HL-60 (cell line): ENCODE results near the gene SLC23A3.

Experiments
- DNase-seq, 2 experiments: peaks; one replicate each; pipeline ENCODE4 v3.0.0-alpha.2; 2010 to 2020; ENCODE audit warnings: low read depth in 1 of 2, low spot score in 1 of 2
- H3K27ac ChIP-seq: fragments of 250-450 bp; sonication (Bioruptor Pico); replicated peaks from 2 replicates; pipeline ENCODE4 v1.5.1; 2020; ENCODE audit warnings: mild to moderate bottlenecking, moderate library complexity
- H3K27me3 ChIP-seq: fragments of 250-450 bp; sonication (Bioruptor Pico); 2 replicates; pipeline ENCODE4 v1.5.1; 2021; ENCODE audit warnings: mild to moderate bottlenecking, moderate library complexity; ENCODE audit not compliant: insufficient read depth, poor library complexity, severe bottlenecking
- H3K4me3 ChIP-seq: replicated peaks from 2 replicates; pipeline ENCODE4 v1.5.1; 2011; ENCODE audit warnings: mild to moderate bottlenecking, control low read depth, low read length; ENCODE audit not compliant: insufficient read depth
- GABPA ChIP-seq: IDR thresholded peaks from 2 replicates; pipeline ENCODE4 v1.6.1; 2012; ENCODE audit warnings: low read depth
- POLR2AphosphoS5 ChIP-seq: IDR thresholded peaks from 2 replicates; pipeline ENCODE4 v1.6.1; 2012; ENCODE audit warnings: low read depth
- SPI1 ChIP-seq: IDR thresholded peaks from 2 replicates; pipeline ENCODE4 v1.6.1; 2012; ENCODE audit warnings: low read depth, mild to moderate bottlenecking, borderline replicate concordance
- TF ChIP-seq, protein P1 (sequence below): IDR thresholded peaks from one replicate; pipeline ENCODE4 v1.5.1; 2011; ENCODE audit warnings: low read length, control low read depth, inconsistent platforms; ENCODE audit not compliant: insufficient read depth
- TF ChIP-seq, protein P2 (sequence below): IDR thresholded peaks from 2 replicates; pipeline ENCODE4 v1.6.1; 2012; ENCODE audit warnings: low read depth; ENCODE audit not compliant: insufficient replicate concordance

Gene SLC23A3

DNA sequence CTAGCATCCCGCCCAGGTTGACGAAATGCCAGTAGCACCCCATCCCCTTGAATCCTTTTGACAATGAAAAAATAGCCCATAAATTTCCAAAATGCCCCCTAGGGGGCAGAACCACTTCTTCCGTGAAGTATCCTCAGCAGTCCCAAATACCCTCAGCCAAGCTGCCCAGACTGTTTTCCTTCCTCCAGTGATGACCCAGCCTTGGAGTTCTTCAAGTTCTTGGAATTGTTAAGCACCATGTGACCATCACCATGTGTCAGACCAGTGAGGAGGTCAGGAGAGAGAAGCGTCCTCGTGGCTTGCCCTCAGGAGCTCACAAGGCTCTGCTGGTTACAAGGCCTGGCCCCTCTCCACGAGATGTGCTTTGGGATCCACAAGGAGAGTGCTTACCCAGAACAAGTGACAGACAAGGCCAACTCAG, 1.4 kb upstream of the SLC23A3 start:
- Histone ChIP-seq H3K27ac (no peak overlapping the region), H3K27me3 (no peaks in the 10 kb centered on the region), H3K4me3 (no peak overlapping the region)
- DNase-seq = peak in 1 of 2 experiments; percentile 46
- 0 out of 2 replicates have a peak, but pooled peaks have one; percentile 31 for TF ChIP-seq POLR2AphosphoS5
- TF ChIP-seq, protein P1, sequence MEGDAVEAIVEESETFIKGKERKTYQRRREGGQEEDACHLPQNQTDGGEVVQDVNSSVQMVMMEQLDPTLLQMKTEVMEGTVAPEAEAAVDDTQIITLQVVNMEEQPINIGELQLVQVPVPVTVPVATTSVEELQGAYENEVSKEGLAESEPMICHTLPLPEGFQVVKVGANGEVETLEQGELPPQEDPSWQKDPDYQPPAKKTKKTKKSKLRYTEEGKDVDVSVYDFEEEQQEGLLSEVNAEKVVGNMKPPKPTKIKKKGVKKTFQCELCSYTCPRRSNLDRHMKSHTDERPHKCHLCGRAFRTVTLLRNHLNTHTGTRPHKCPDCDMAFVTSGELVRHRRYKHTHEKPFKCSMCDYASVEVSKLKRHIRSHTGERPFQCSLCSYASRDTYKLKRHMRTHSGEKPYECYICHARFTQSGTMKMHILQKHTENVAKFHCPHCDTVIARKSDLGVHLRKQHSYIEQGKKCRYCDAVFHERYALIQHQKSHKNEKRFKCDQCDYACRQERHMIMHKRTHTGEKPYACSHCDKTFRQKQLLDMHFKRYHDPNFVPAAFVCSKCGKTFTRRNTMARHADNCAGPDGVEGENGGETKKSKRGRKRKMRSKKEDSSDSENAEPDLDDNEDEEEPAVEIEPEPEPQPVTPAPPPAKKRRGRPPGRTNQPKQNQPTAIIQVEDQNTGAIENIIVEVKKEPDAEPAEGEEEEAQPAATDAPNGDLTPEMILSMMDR = peak; percentile 70
- TF ChIP-seq SPI1 = no peak

DNA sequence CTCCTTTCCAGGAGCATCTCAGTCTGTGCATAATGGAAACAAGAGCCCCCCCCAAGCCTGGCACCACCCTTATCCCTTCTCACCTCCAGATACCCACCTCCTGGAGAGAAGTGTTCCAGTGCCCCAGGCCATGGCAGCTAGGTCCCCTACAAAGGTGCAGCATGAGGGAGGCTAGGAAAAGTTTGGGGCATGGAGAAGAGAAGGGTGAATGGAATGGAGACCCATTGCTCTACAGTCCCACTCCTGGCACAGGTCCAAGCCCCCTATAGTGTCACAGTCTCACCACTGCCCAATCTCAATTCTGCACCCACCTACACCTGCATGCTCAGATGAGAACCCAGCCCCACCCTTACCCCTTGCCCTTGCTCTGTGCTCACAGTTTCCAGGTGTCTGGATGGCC, 897 bp downstream of the SLC23A3 start:
- TF ChIP-seq, protein P1 = no peak
- TF ChIP-seq SPI1 (no peak), POLR2AphosphoS5 (no peak), GABPA (no peak)
- TF ChIP-seq, protein P2, sequence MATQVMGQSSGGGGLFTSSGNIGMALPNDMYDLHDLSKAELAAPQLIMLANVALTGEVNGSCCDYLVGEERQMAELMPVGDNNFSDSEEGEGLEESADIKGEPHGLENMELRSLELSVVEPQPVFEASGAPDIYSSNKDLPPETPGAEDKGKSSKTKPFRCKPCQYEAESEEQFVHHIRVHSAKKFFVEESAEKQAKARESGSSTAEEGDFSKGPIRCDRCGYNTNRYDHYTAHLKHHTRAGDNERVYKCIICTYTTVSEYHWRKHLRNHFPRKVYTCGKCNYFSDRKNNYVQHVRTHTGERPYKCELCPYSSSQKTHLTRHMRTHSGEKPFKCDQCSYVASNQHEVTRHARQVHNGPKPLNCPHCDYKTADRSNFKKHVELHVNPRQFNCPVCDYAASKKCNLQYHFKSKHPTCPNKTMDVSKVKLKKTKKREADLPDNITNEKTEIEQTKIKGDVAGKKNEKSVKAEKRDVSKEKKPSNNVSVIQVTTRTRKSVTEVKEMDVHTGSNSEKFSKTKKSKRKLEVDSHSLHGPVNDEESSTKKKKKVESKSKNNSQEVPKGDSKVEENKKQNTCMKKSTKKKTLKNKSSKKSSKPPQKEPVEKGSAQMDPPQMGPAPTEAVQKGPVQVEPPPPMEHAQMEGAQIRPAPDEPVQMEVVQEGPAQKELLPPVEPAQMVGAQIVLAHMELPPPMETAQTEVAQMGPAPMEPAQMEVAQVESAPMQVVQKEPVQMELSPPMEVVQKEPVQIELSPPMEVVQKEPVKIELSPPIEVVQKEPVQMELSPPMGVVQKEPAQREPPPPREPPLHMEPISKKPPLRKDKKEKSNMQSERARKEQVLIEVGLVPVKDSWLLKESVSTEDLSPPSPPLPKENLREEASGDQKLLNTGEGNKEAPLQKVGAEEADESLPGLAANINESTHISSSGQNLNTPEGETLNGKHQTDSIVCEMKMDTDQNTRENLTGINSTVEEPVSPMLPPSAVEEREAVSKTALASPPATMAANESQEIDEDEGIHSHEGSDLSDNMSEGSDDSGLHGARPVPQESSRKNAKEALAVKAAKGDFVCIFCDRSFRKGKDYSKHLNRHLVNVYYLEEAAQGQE = no peak
- DNase-seq = no peak
- no peak overlapping the region for H3K27ac ChIP-seq
- H3K27me3 ChIP-seq = no peaks in the 10 kb centered on the region
- H3K4me3 ChIP-seq = no peak overlapping the region

DNA sequence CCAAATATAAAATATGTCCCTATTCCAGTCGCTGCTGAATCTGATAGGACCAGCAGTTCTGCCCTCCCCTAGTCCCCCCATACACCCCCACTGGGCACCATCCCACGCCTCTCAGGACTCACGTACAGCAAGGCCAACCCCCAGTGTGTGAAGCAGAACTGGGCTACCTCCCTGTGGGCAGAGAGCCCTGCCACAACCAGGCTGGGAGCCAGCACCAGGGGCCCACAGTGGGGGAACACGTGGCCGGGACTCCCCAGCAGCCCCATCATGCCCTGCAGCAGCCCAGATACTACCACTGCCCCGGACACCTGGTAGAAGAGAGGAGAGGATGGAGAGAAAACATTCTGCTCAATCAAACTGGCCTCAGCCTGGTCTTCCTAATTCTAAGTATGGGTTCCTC, 1.3 kb downstream of the SLC23A3 start:
- no peak overlapping the region for H3K4me3 ChIP-seq
- H3K27ac ChIP-seq = no peak overlapping the region
- no peaks in the 10 kb centered on the region for H3K27me3 ChIP-seq
- DNase-seq = peak in 1 of 2 experiments; percentile 26
- TF ChIP-seq SPI1 (no peak), GABPA (no peak), POLR2AphosphoS5 (no peak)
- TF ChIP-seq, protein P1 = no peak
- TF ChIP-seq, protein P2 = no peak

DNA sequence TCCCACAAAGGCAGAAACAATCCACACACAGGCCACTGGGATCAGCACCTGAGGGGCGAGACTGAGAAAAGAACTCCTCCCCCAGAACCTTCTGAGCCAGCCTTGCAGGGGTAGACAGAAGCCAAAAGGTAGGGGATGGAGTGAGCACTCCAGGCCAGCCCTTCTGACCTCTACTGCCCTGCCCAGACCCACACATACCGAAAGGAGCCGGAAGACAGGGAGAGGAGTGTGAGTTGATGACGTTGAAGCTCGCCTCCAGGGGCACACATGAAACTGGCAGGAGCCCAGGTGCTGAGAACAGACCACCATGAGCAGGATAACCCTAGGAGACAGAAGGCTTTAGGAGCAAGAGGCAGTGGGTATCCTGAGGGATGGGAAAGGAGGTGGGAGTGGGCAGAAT, 1.8 kb downstream of the SLC23A3 start:
- TF ChIP-seq, protein P2 = no peak
- TF ChIP-seq SPI1 (no peak), GABPA (no peak)
- TF ChIP-seq, protein P1 = no peak
- Histone ChIP-seq H3K27ac (no peak overlapping the region), H3K27me3 (no peaks in the 10 kb centered on the region), H3K4me3 (no peak overlapping the region)
- DNase-seq = no peak
